GM12801 (cell line): ENCODE data around the gene IFI35.

ENCODE experiments used
- TF ChIP-seq, protein P1 (sequence below): IDR thresholded peaks from one replicate; pipeline ENCODE4 v1.5.1; 2011; ENCODE audit warnings: control low read depth; ENCODE audit not compliant: insufficient read length; ENCODE audit errors: extremely low read depth

Gene IFI35

DNA sequence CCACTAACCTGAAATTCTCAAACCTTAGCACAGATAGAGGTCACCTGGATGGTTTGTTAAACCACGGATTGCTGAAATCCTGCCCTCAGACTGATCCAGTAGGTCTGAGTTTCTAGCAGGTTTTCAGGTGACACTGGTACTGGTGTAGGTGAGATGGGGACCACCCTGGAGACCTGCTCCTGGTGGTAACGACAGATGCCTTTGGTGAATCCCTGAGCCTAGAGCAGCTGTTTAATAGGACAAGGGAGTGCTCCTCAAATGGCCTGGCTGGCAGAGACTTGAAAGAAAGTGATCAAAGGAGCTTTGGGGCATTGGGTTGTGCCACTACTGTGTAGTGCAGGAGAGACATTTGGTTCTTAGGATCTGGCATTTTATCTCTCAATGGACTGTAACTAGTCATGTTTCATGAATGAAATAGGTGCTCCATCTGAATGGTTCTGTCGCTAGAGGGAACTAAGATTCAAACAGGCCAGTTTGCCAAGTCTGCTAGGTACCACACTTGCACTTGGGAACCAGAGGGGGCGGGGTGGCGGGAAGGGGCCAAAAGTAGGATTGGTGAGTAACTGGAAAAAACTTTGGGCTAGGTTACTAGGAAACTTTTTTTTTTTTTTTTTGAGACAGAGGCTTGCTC is 2.9 kb upstream of the IFI35 start:
- TF ChIP-seq, protein P1, sequence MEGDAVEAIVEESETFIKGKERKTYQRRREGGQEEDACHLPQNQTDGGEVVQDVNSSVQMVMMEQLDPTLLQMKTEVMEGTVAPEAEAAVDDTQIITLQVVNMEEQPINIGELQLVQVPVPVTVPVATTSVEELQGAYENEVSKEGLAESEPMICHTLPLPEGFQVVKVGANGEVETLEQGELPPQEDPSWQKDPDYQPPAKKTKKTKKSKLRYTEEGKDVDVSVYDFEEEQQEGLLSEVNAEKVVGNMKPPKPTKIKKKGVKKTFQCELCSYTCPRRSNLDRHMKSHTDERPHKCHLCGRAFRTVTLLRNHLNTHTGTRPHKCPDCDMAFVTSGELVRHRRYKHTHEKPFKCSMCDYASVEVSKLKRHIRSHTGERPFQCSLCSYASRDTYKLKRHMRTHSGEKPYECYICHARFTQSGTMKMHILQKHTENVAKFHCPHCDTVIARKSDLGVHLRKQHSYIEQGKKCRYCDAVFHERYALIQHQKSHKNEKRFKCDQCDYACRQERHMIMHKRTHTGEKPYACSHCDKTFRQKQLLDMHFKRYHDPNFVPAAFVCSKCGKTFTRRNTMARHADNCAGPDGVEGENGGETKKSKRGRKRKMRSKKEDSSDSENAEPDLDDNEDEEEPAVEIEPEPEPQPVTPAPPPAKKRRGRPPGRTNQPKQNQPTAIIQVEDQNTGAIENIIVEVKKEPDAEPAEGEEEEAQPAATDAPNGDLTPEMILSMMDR, result no peak

DNA sequence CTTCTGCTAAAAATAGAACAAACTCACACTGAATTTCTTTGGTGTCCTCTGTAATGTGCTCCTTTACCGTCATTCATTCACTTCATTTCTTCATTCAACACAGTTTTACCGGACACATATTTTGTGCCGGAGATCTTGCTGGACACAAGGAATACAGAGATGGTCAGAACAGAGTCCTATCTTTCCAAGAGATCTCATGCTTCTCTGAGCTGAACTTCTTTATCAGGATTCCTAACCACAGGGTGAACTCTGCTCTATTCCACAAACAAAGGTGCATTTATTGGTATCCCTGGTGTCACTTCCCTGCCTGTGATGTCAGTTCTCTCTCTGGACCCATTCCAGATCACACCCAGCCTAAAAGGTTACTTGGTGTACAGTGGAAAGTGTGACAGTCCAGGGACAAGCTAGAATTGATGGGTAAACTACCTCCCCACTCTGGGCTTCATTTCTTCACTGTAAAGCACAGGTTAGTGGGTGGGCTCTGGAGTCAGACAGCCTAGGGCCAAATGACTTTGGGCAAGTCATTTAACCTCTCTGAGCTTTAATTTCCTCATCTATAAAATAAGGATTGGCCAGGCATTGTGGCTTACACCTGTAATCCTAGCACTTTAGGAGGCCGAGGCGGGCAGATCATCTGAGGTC is 4.2 kb downstream of the IFI35 start:
- TF ChIP-seq, protein P1, result no peak

DNA sequence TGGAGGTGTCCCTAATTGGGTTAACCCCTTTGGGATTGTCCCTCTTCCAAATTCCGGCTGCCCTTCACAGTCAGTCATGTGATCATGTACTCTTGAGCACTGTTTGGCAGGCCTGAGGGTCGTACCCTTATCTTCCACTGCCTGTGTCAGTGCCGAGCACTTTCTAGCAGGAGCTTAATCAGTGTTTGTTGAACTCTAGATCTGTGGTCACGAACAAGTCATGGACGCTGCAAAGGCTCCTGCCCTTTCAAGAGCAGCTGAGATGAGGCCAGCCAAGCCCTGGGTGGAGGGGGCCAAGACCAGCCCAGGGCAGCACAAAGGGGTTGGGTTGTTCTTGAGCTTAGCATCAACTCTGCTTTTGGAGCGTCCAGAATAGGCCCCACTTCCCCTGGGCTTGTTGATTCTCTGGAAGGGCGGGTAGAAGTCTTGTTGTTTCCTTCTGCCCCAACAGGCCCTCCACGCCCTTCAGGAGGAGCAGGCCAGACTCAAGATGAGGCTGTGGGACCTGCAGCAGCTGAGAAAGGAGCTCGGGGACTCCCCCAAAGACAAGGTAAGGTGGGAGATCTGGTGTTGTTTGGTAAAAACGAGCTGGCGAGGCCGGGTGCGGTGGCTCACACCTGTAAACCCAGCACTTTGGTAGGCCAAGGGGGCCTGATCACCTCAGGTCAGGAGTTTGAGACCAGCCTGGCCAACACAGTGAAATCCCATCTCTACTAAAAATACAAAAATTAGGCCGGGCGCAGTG is 5.3 kb downstream of the IFI35 start:
- TF ChIP-seq, protein P1, result no peak

DNA sequence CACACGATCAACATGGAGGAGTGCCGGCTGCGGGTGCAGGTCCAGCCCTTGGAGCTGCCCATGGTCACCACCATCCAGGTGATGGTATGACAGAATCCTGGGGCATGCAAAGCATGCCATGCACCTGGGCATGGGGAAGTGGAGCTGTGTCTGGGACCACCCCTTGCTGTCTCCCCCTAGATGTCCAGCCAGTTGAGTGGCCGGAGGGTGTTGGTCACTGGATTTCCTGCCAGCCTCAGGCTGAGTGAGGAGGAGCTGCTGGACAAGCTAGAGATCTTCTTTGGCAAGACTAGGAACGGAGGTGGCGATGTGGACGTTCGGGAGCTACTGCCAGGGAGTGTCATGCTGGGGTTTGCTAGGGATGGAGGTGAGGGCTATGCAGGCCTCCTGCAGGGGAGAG is 6.7 kb downstream of the IFI35 start:
- TF ChIP-seq, protein P1, result no peak

DNA sequence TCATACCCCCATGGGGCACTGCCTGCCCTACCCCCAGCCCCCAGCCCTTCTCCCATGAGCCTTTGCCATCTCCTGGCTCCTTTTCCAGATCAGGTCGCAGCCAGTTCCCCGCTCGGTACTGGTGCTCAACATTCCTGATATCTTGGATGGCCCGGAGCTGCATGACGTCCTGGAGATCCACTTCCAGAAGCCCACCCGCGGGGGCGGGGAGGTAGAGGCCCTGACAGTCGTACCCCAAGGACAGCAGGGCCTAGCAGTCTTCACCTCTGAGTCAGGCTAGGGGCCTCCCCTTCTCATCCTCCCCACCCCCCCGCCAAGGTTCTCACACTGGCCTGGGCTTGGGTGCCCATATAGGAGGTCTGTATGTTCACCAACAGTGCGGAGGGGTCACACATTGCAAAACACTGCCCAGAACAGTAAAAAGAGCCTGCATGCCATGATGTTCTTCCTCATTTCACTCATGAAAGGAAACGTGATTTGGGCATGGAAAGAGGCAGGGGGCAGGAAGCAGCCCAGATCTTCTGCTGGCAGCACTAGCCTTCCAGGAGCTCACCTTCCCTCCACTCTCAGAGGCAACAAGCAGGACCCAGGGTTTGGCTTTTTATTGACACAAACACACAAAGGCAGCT is 7.5 kb downstream of the IFI35 start:
- TF ChIP-seq, protein P1, result no peak

DNA sequence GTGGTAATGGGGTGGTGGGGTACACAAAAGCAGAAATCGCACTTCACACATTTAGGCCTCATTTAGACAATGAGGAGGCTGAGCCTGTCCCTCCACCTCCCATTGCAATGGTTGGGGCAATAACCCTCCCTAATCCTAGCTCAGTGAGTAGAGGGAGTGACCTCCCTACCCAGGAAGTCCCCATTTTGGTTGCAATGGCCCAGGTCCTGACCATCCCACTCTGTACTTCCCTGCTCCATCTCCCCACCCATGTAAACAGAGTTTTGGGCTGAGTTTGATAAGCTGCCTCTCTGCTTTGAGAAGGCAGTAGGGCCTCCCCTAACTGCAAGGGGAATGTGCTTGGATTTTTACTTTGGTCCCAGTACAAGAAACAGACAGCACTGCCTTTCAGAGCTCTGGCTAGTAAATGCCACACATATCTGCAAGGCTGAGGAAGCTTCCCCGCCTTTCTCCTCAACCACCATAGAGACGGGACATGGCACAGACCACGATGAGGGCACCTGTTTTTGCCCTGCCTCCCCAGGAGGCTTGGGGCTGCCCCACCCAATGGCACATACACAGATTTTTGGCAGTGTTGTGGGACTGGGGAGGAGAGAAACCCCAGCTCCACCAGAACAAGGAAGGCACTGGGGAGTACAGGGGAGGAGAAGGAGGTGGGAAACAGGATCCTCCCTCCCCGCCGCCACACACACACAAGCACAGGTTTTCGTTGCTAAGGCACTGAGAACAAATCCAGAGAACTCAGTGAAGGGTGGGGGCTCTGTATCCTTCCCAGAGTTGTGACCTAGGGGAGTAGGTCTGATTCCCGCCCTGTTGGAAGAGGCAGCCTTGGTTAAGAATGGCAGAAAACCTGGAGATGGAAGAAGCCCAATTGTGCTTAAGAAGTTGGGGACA is 8.3 kb downstream of the IFI35 start:
- TF ChIP-seq, protein P1, result no peak

DNA sequence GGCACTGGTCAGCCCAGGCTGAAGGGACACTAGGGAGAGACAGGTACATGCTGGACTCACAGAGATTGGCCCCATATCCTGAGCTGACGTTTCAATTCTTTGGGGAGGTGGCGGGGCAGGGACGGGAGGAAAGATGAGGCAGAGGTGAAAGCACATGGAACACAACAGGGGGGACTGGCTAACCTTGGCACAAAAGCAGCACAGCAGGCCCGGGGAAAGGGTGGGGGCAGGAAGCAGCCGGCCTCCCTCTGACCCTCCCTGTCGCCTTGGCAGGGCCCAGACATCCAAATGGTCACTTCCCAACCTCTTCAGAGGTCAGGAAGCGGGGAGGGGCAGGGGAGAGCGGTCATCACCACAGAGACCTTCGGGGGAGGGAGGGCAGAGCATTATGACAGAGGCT is 9.0 kb downstream of the IFI35 start:
- TF ChIP-seq, protein P1, result no peak
